ENCODE measurements around the gene RNF113A.

Gene RNF113A

GRCh38 chrX:119885554-119886428, 14.3 kb upstream of the RNF113A start:
- Histone ChIP-seq H3K27me3 (ENCODE audit: insufficient read depth, poor library complexity, severe bottlenecking) (no peaks in the 10 kb centered on the region), H3K4me3 (replicated peaks; ENCODE audit: insufficient read depth, low read length) (no peak overlapping the region), H3K27ac (replicated peaks) (no peak overlapping the region)
- DNase-seq (ENCODE audit: low read depth in 1 of 2, low spot score in 1 of 2) = no peak
- TF ChIP-seq REST (IDR thresholded peaks at IDR 0.05; ENCODE audit: insufficient replicate concordance, low read depth) = no peak
- TF ChIP-seq POLR2AphosphoS5 (IDR thresholded peaks at IDR 0.05; ENCODE audit: low read depth) = no peak
- TF ChIP-seq GABPA (IDR thresholded peaks at IDR 0.05; ENCODE audit: low read depth) = no peak
- TF ChIP-seq, protein P1, sequence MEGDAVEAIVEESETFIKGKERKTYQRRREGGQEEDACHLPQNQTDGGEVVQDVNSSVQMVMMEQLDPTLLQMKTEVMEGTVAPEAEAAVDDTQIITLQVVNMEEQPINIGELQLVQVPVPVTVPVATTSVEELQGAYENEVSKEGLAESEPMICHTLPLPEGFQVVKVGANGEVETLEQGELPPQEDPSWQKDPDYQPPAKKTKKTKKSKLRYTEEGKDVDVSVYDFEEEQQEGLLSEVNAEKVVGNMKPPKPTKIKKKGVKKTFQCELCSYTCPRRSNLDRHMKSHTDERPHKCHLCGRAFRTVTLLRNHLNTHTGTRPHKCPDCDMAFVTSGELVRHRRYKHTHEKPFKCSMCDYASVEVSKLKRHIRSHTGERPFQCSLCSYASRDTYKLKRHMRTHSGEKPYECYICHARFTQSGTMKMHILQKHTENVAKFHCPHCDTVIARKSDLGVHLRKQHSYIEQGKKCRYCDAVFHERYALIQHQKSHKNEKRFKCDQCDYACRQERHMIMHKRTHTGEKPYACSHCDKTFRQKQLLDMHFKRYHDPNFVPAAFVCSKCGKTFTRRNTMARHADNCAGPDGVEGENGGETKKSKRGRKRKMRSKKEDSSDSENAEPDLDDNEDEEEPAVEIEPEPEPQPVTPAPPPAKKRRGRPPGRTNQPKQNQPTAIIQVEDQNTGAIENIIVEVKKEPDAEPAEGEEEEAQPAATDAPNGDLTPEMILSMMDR (IDR thresholded peaks at IDR 0.05; ENCODE audit: insufficient read depth, low read length) = no peak
- no peak for TF ChIP-seq SPI1 (IDR thresholded peaks at IDR 0.05; ENCODE audit: borderline replicate concordance, low read depth)

DNA sequence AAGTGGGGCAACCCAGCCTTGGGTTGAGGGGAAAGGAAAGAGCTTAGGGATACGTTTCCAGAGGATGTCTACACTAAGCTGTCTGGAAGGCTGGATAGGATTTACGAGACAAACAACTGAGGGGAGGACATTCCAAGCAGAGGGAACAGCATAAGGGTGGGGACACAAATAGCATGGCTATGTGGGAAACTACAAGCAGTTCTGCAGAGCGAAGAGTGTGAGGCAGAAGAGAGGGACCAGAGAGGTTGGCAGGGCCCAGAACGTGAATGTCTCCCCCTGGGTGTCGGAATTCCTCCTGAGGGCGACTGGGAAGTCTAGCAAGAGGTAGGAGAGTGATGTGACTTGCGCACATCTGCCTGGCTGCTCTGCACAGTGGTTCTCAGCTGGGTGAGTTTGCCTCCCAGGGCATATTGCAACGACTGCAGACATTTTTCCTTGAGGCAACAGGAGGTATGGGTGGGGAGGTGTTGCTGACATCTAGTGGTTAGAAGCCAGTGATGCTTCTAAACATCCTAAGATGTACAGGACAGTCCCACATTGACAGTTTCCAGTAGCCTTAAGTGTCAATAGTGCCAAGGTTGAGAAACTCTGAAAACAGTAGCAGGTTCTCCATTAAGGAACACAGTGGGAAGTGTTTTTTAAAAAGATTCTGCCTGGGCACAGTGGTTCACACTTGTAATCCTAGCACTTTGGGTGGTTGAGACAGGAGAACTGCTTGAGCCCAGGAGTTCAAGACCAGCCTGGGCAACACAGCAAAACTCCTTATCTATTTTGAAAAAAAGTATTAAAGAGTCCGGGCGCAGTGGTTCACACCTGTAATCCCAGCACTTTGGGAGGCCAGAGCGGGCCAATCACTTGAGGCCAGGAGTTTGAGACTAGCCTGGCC, 9.3 kb upstream of the RNF113A start:
- no peak overlapping the region for H3K4me3 ChIP-seq (replicated peaks; ENCODE audit: insufficient read depth, low read length)
- peak; percentile 14 to 70 for DNase-seq (ENCODE audit: low read depth in 1 of 2, low spot score in 1 of 2)
- no peak for TF ChIP-seq POLR2AphosphoS5 (IDR thresholded peaks at IDR 0.05; ENCODE audit: low read depth)
- TF ChIP-seq, protein P1 (IDR thresholded peaks at IDR 0.05; ENCODE audit: insufficient read depth, low read length) = peak; percentile 38
- no peak for TF ChIP-seq REST (IDR thresholded peaks at IDR 0.05; ENCODE audit: insufficient replicate concordance, low read depth)
- no peak for TF ChIP-seq SPI1 (IDR thresholded peaks at IDR 0.05; ENCODE audit: borderline replicate concordance, low read depth)
- TF ChIP-seq GABPA (IDR thresholded peaks at IDR 0.05; ENCODE audit: low read depth) = no peak
- no peak overlapping the region for H3K27ac ChIP-seq (replicated peaks)
- H3K27me3 ChIP-seq (ENCODE audit: insufficient read depth, poor library complexity, severe bottlenecking) = no peaks in the 10 kb centered on the region

DNA sequence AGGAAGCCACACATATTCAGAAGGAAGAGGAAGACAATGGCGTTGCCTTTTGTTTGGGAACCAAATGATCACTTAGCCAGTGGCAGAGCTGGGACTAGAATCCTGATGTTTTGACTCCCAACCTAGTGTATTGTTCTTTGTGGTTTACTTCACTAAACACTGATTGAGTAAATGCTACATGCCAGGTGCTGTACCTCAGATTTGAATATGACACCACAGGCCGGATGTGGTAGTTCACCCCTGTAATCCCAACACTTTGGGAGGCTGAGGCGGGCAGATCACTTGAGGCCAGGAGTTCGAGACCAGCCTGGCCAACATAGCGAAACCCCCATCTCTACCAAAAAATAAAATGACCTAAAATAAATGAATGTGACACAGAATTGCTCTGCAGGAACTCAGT, 8.5 kb upstream of the RNF113A start:
- DNase-seq (ENCODE audit: low read depth in 1 of 2, low spot score in 1 of 2) = no peak
- peak; percentile 71; the same call in 1 of the 2 replicates for TF ChIP-seq SPI1 (IDR thresholded peaks at IDR 0.05; ENCODE audit: borderline replicate concordance, low read depth)
- no peak for TF ChIP-seq POLR2AphosphoS5 (IDR thresholded peaks at IDR 0.05; ENCODE audit: low read depth)
- Histone ChIP-seq H3K4me3 (replicated peaks; ENCODE audit: insufficient read depth, low read length) (no peak overlapping the region), H3K27me3 (ENCODE audit: insufficient read depth, poor library complexity, severe bottlenecking) (no peaks in the 10 kb centered on the region), H3K27ac (replicated peaks) (no peak overlapping the region)

GRCh38 chrX:119878740-119879139, 7.2 kb upstream of the RNF113A start:
- H3K27me3 ChIP-seq (ENCODE audit: insufficient read depth, poor library complexity, severe bottlenecking) = no peaks in the 10 kb centered on the region
- TF ChIP-seq, protein P1 (IDR thresholded peaks at IDR 0.05; ENCODE audit: insufficient read depth, low read length) = no peak
- TF ChIP-seq POLR2AphosphoS5 (IDR thresholded peaks at IDR 0.05; ENCODE audit: low read depth) (no peak), GABPA (IDR thresholded peaks at IDR 0.05; ENCODE audit: low read depth) (no peak)
- H3K4me3 ChIP-seq (replicated peaks; ENCODE audit: insufficient read depth, low read length) = no peak overlapping the region
- H3K27ac ChIP-seq (replicated peaks) = no peak overlapping the region
- no peak for DNase-seq (ENCODE audit: low read depth in 1 of 2, low spot score in 1 of 2)

Measured in HL-60 (cell line).